Limb (tissue), 2 donors: ENCODE results near the gene PLAAT3.
"Not testable (repeated sequence)": the region's sequence is repeated elsewhere in the genome, so short reads cannot be mapped to it uniquely, and the experiment has no call there.

Experiments
- DNase-seq, 2 donors: peaks; one replicate each; pipeline ENCODE4 v3.0.0-alpha.2; 2016; ENCODE audit errors: extremely low spot score in 2 of 2

PLAAT3 gene

GRCh38 chr11:63614136-63614671, at the start of gene PLAAT3:
PLAAT3 (minus strand) TSS chr11:63614433; CDS start chr11:63614014, 419 bp downstream.
- peak in 1 of 2 donors; percentile 50 for DNase-seq

DNA sequence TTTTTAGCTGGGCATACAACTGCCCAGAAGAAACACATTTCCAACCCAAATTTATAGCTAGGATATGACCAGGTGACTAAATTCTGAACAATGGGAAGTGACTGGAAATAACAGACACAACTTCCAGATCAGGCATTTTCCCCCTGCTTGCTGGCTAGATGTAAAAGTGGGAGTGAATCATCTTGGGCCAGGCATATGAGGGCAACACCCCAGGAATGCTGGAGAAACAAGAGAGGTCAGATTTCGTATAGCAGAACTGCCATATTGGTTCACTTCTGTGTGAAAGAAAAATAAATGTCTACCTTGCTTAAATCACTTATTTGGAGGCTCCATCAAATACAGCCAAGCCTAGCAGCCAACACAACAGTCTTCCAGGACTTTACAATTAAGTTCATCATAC, 49.6 kb upstream of the PLAAT3 start:
- no peak for DNase-seq

- no peak for DNase-seq
Observed at GRCh38 chr11:63660972-63661371, 46.7 kb upstream of the PLAAT3 start.

- no peak for DNase-seq
Observed at GRCh38 chr11:63652671-63653070, 38.4 kb upstream of the PLAAT3 start.

DNA sequence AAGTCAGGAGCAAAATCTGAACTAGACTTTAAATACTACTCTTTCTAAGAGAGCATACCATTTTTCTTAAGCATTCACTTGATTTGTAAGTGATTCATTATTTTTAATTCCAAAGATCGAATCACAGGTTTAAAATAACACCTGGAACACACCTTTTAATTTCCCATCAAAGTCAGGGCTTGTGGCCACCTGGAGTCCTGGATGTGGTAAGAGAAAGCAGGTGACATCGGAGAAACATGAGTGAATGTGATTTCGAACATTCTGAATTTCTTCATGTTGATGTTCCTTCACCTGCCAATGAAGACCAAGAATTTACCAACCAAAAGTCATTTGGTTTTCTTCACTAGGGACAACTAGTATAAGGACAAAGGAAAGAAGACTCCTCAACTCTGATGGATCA, 29.0 kb upstream of the PLAAT3 start:
- DNase-seq, result no peak

- DNase-seq, result no peak
Observed at GRCh38 chr11:63641727-63642126, 27.5 kb upstream of the PLAAT3 start.

DNA sequence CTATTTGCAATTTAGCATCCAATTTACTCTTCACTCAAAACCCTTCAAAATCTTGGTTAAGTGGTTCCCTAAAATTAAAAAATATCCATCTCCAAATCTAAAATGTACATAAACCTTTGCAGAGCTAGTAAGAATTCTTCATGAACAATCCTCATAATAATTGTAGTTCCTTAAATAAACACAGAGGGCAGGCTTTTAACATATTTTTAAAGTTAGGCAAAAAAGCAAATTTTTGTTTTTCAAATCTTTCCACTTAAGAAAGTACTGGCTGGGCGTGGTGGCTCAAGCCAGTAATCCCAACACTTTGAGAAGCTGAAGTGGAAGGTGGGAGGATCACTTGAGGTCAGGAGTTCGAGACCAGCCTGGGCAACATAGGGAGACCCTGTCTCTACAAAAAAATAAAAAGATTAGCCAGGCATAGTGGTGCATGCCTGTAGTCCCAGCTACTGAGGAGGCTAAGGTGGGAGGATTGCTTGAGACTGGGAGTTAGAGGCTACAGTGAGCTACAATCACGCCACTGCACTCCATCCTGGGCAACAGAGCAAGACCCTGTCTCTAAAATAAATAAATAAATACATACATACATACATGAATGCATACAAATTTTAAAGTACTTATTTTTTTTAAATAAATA, 25.1 kb upstream of the PLAAT3 start:
- peak in 1 of 2 donors; percentile 28 for DNase-seq

- not testable (repeated sequence) for DNase-seq
Observed at GRCh38 chr11:63638436-63638835, 24.2 kb upstream of the PLAAT3 start.

- DNase-seq, result peak; percentile 65 to 75
Observed at GRCh38 chr11:63635762-63636465, 21.7 kb upstream of the PLAAT3 start.

DNA sequence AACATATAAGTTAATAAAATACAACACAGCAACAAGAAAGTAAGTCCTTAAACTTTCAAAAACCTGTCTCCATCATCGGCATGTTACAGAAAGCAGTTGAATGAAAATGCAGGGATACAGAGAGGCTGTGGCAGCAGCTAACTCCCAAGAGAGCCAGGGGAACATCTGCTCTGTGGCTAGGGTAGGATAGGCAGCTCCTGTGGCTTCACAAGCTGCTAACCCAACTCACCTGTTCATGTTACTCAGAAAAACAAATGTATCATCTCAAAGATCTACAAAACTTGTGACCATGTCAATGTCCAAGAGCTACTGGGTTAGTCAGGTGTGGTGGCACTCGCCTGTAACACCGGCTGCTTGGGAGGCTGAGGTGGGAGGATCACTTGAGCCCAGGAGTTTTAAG, 15.2 kb upstream of the PLAAT3 start:
- DNase-seq, result no peak

- DNase-seq, result no peak
Observed at GRCh38 chr11:63623513-63624140, 9.4 kb upstream of the PLAAT3 start.

- DNase-seq, result no peak
Observed at GRCh38 chr11:63622323-63622722, 8.1 kb upstream of the PLAAT3 start.

DNA sequence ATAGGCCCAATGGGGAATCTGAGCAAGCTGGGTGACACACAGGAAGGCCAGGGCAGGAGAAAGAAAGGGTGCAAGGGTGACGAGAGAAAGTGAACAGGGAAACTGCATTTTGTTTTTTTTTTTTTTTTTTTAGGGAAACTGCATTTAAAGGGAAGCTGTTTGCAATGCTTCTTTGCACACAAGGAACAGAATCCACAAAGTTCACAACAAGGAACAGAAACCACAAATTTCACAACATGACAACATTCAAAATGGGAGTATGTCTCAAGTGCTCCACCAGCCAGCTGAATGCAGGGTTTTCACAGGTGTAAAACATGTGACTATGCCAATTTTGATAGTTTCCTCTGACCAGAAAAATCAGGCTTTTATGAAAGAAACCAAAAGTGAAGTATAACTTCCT, 6.8 kb upstream of the PLAAT3 start:
- DNase-seq, result no peak

- no peak for DNase-seq
Observed at GRCh38 chr11:63619967-63620366, 5.7 kb upstream of the PLAAT3 start.

- DNase-seq, result not testable (repeated sequence)
Observed at GRCh38 chr11:63617686-63618085, 3.5 kb upstream of the PLAAT3 start.

- no peak for DNase-seq
Observed at GRCh38 chr11:63616953-63617352, 2.7 kb upstream of the PLAAT3 start.

- peak in 1 of 2 donors; percentile 64 for DNase-seq
Observed at GRCh38 chr11:63613517-63614135, 607 bp downstream of the PLAAT3 start.

DNA sequence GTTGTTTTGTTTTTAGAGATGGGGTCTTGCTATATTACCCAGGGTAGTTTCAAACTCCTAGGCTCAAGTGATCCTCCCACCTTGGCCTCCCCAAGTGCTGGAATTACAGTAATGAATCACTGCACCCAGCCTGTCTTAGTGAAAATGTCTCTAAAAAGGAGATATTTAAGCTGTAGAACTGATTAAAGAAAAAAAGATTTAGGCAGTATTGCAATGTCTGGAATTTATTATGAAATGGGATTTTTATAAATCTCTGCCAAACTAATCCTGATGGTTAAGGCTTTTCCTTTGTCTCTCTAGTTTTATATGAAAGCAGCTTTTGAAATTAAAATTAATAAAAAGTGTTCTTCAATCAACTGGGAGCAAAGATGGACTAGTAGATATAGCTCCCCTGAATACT, 2.1 kb downstream of the PLAAT3 start:
- no peak for DNase-seq

DNA sequence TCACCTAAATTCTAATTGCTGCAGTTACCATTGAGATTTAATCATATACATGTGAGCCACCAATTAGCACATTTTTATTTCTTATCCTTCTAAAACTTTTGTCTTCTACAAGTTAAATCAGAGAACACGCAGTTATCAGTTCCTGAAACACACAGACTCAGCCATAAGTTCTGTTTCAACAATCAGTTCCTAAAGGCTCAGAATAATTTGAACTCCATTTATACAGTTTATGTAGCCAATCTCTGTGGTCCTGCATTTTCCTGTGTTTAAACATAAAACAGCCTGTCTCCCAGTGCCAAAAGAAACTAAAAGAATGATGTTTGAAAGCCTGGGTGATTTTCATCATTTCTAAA, 2.9 kb downstream of the PLAAT3 start:
- no peak for DNase-seq

- no peak for DNase-seq
Observed at GRCh38 chr11:63610604-63611394, 3.4 kb downstream of the PLAAT3 start.

- no peak for DNase-seq
Observed at GRCh38 chr11:63609971-63610580, 4.2 kb downstream of the PLAAT3 start.
